GM21390 (cell line): ENCODE data around the gene JKAMP.

ENCODE experiments used
- ATAC-seq: cut with Tn5 transposase; IDR thresholded peaks from one replicate; pipeline ENCODE4 v1.9.1; 2021; ENCODE audit not compliant: unreplicated experiment

Gene JKAMP

DNA sequence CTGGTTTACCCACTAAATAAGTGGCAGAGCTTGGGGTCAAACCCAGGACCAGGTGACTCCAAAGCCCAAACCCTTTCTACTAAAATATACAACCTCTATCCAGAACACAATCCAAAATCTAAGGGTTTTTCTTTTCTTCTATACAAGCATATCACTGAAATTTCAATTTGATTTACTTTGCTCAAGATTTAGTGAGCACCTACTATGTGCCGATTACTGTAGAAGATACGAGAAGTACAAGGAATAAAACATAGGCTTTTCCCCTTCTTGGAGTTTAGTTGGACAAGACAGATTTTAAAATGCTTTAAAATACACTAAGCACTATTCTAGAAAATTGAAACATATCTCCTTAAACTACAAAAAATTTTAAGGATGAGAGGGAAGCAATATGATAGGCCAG lies 2.9 kb upstream of the JKAMP start:
- no peak for ATAC-seq

DNA sequence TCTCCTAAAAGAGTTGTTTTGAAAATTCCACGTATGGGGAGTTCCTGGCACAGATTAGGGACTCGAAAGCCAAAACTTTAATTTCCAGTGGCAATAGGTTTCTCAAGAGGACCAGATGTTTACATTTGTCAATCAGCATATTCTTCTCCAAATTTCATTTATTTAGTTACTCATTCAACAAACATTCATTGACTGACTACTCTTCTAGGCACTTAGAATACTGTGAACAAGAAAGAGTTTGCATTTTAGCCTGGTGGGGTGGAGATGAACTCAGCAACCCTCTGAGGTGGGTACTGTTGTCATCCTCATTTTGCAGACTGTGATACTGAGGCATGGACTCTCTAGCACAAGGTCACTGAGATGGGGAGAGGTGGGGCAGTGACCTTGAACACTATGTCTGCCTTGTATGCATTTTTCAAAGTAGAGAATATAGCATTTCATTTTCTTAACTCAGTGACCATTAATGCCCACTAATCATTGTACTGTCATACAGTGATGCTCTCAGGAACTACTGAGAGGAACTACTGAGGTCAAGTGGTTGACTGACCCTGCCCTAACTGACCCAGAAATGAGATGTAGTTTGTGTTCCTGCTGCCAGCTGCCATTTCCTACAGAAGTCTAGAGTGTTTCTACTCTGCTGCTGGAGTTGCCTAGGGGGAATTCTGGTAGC lies 2.3 kb upstream of the JKAMP start:
- ATAC-seq, result no peak

- ATAC-seq, result no peak
Measured at GRCh38 chr14:59482541-59483331, 1.6 kb upstream of the JKAMP start.

- ATAC-seq, result no peak
Measured at GRCh38 chr14:59483363-59483762, 954 bp upstream of the JKAMP start.

GRCh38 chr14:59484639-59485175 lies 390 bp downstream of the JKAMP start:
- peak; percentile 43 for ATAC-seq

DNA sequence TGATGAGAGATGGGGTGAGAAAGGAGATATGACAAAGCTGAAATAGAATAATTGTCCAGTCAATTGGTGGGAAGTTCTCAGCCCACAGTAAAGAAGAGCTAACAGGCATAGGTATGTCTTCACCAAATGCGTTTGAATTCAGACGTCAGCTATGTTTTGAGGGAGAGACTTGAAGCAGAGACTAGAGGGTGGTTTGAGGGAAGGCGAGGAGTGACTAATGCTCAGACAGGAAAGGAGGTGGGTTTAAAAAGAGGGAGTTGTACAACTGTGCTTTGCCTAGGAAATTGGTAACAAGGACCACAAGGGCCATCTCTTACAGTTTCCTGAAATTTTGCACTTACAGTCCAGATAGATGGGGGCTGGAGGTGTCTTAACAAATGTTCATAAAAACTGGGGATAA lies 6.4 kb downstream of the JKAMP start:
- ATAC-seq, result no peak

DNA sequence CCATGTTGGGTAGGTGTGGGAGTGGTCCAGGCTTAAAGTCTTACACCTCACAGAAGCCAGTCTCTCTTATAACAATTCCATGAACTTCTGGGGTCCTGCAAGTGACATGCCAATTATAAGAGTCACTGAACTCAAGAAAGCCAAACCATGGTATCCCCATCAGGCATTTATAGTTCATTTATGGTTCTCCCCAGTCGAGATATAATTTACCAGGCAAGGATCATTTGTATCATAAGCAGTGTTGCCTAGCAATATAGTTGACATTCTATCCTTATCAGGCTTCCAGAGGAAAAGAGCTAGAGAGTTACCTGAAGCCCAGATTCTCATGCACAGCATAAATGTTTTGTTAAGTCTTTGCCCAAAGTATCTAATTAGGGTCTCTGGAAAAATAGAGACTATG lies 8.1 kb downstream of the JKAMP start:
- no peak for ATAC-seq

DNA sequence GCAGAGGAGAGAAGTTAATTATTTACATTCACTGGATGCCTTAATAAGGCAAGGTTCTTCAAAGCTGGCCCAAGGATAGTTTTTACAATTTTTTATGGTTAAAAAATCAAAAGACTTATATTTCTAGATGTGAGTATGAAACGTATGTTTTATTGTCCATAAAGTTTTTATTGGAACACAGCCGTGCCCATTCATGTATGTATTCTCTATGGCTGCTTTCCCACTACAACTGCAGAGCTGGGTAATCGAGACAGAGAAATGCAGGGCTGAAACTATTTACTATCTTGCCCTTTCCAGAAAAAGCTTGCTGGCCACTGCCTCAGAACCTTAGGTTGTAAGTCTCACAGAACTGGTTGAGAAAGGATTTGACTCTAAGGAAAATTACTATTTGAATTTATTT lies 16.4 kb downstream of the JKAMP start:
- ATAC-seq, result no peak

- ATAC-seq, result no peak
Measured at GRCh38 chr14:59503256-59503655, 18.9 kb downstream of the JKAMP start.

GRCh38 chr14:59507063-59507751 lies 22.9 kb downstream of the JKAMP start:
- ATAC-seq, result peak; percentile 78

DNA sequence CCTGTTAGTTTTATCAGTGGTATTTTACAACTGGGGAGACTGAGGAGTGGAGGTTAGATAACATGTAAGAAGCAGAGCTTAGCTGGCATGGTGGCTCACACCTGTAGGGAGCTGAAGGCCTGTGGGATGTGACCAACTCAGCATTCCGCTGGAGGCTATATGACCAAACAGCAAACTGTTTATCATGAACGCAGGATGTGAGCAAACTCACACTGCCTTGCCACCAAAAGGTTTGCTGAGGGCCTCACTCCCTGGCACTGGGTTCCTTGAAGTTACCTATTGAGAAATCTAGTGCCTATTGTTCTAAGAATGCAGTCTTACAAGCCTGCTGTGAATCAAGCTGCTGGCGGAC lies 23.4 kb downstream of the JKAMP start:
- no peak for ATAC-seq

DNA sequence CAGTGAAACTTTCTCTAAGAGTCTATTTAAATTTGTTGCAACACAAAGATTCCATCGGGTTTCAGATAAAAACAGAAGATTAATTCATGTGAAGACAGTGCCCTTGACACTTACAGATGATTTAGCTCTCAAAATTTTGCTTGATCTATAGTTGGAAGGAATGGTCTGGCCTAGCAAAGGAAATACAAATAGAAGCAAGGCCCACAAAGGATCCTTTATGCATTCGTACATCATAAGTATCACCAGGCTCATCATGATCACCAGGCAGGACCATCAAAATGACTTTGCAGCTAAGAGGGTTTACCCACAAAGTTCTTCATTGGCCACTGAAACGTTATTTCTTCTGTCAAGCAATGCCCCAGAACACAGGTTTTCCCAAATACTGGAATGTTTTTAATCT lies 24.8 kb downstream of the JKAMP start:
- ATAC-seq, result no peak

GRCh38 chr14:59510001-59510400 lies 25.7 kb downstream of the JKAMP start:
- no peak for ATAC-seq

- no peak for ATAC-seq
Measured at GRCh38 chr14:59510966-59511365, 26.6 kb downstream of the JKAMP start.

DNA sequence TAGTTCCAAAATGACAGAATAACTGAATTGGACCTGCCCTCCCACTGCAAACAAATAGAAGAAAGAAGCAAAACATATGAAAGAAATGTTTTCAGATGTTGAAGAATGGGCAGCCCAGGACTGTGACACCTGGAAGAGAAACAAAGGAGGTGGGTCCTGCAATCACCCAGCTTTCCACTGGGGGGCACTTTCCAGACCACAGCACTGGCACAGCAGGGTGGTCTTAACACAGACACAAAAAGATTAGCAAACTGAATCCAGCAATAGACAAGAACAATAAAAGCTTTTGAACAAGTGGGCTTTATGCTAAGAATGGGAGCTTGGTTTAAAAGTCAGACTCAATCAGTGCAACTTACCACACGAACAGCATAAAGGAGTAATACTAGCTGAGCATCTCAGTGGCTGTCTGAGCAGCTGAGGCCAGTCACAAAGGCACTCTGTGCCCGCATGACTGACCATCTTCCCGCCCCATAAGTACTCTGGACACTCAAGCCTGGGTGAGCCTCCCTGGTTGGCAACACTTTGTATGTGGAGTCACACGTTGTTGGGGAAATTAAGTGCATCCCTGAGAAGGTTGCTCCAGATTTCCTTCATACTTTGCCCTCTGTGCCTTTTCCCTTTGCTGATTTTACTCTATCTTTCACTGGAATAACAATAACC lies 27.7 kb downstream of the JKAMP start:
- no peak for ATAC-seq

GRCh38 chr14:59520224-59520623 lies 35.9 kb downstream of the JKAMP start:
- no peak for ATAC-seq

DNA sequence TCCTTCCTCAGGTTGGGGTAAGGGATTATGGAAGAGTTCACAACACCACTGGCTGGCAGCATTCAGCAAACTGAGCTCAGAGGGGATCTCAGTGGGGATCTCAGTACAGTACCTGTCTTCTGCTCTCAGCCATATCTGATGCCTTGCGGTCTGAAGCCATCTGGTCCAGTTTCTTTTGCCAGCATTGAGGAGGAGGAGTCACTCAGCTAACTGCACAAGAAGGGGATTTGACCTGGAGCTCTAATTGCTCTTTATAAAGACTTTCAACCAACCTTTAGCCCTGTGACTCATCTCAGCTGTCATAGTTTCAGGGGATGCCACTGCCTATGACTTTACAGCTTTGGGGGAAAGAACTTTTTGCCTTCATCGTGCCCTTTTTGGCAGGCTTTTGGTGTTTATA lies 44.9 kb downstream of the JKAMP start:
- no peak for ATAC-seq

- no peak for ATAC-seq
Measured at GRCh38 chr14:59530349-59530748, 46.0 kb downstream of the JKAMP start.

DNA sequence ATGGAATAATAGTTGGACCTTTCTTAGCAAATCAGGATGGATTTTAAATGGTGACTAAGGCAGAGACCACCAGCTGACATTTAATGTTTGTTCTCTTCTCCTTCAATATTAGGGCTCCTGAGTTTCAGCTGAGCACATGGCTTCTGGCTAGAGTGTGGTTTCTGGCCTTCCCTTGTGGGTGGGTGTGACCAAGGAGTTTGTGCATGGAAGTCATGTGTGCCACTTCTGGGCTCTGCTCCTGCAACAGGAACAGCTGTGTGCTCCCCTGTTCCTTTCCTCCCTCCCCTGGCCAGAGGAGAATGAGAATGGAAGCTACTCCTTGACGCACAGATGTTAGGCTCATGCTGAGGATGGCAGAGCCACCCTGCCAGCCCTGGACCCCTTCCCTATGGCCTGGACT lies 48.1 kb downstream of the JKAMP start:
- ATAC-seq, result no peak

DNA sequence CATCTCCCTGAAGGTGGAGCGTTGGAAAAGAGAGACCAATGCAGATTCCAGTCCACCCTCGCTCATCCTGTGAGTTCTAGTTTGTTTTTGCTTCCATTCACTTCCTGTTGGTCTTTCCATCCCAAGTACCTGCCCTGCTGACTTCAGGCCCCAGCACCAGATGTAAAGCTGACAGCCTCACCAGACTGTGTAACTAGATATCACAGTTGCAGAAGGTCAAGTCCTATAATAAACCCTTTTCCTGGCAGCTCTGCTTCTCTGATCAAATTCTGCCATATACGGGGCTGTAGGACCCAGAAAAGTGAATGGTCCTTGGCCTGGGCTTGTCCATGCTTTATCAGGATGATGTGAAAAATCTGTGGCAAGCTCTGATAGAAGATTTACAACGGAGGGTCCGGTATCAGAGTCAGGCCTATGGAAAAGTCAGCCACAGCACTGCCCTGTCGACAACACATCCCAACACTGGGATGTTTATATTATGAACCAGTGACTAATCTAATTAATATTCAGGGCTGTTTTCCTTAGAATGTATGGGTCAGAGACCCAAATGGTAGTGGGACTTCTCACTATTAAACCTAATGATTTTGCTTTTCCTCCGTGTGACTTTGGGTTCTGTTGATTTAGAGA lies 50.2 kb downstream of the JKAMP start:
- no peak for ATAC-seq

DNA sequence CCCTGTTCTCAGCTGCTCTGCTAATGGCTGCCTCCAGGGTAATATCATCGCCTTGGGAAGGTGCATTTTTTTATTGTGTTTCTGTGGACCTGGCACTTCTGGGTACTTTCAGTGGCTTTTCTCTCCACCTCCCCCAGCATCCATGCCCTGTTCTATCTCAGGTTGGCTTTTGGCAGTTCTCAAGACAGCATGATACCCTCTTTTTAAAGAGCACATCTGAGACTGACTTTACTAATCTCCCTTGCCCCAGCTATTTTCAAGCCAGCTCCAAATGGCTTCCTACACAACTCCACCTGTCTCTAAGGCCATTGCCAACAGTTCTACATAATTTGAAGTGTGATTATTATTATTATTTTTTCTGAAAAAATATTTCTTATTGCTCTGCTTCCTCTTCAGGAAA lies 53.2 kb downstream of the JKAMP start:
- no peak for ATAC-seq
